HepG2 (cell line): Measurements from ENCODE around the gene TOR4A. TPM values are rescaled to one million over a fixed set of nuclear protein-coding genes. Genes with fewer than 3 reads are reported as not detected.
A peak's percentile ranks its signal among the peaks of the same experiment; 100 is the strongest.

ENCODE experiments used
- AGO1 ChIP-seq: fragments of 200-400 bp; formaldehyde crosslinking; IDR thresholded peaks from 2 replicates; pipeline ENCODE4 v1.6.1; 2017; ENCODE audit warnings: mild to moderate bottlenecking, low read depth, low read length, moderate library complexity; ENCODE audit not compliant: poor library complexity, severe bottlenecking
- BCL6 ChIP-seq: IDR thresholded peaks from 2 replicates; pipeline ENCODE4 v1.6.1; 2016; ENCODE audit warnings: missing genetic modification reagents, missing compliant biosample characterization
- DBP ChIP-seq: sonication (generic); formaldehyde crosslinking; IDR thresholded peaks from 2 replicates; pipeline ENCODE4 v1.4.0; 2020; ENCODE audit warnings: missing genetic modification reagents; ENCODE audit errors: not compliant biosample characterization
- HMGXB4 ChIP-seq, 2 experiments: sonication (generic) in 1 of 2; formaldehyde crosslinking in 1 of 2; IDR thresholded peaks; 2 replicates each; pipeline versions ENCODE4 v1.4.0 to v1.6.1; 2018 to 2020; ENCODE audit warnings: missing genetic modification reagents in 2 of 2, borderline replicate concordance in 1 of 2, low read depth in 1 of 2, mild to moderate bottlenecking in 1 of 2, missing biosample characterization in 1 of 2
- KDM2A ChIP-seq: sonication (generic); formaldehyde crosslinking; IDR thresholded peaks from 2 replicates; pipeline ENCODE4 v1.4.0; 2020; ENCODE audit warnings: low read depth, missing genetic modification reagents, borderline replicate concordance
- MIXL1 ChIP-seq: IDR thresholded peaks from 2 replicates; pipeline ENCODE4 v1.6.1; 2016
- NCOA1 ChIP-seq: sonication (generic); formaldehyde crosslinking; IDR thresholded peaks from 2 replicates; pipeline ENCODE4 v1.9.0; 2021; ENCODE audit warnings: missing genetic modification reagents
- RARA ChIP-seq: IDR thresholded peaks from 2 replicates; pipeline ENCODE4 v1.6.1; 2016; ENCODE audit warnings: missing genetic modification reagents, missing compliant biosample characterization
- RBFOX2 ChIP-seq: fragments of 200-400 bp; formaldehyde crosslinking; IDR thresholded peaks from 2 replicates; pipeline ENCODE4 v1.6.1; 2017; ENCODE audit warnings: low read depth, mild to moderate bottlenecking, low read length
- SMAD1 ChIP-seq: sonication (generic); formaldehyde crosslinking; IDR thresholded peaks from 2 replicates; pipeline ENCODE4 v1.4.0; 2020; ENCODE audit warnings: missing genetic modification reagents, low read depth, mild to moderate bottlenecking, borderline replicate concordance
- TRIM22 ChIP-seq: fragments of 450-650 bp; IDR thresholded peaks from 2 replicates; pipeline ENCODE4 v1.6.1; 2017
- ZFYVE20 ChIP-seq: sonication (generic); formaldehyde crosslinking; IDR thresholded peaks from 2 replicates; pipeline ENCODE4 v1.8.0; 2023; ENCODE audit warnings: low read depth, mild to moderate bottlenecking, moderate library complexity, missing genetic modification reagents, borderline replicate concordance
- ZIK1 ChIP-seq: sonication (generic); formaldehyde crosslinking; IDR thresholded peaks from 2 replicates; pipeline ENCODE4 v1.5.0; 2020; ENCODE audit warnings: mild to moderate bottlenecking, low read depth, missing genetic modification reagents, borderline replicate concordance
- ZMAT3 ChIP-seq: sonication (generic); formaldehyde crosslinking; conservative IDR thresholded peaks from 2 replicates; pipeline ENCODE4 v1.7.0; 2021; ENCODE audit warnings: missing genetic modification reagents
- ZNF225 ChIP-seq: sonication (generic); formaldehyde crosslinking; IDR thresholded peaks from 2 replicates; pipeline ENCODE4 v1.4.0; 2020; ENCODE audit warnings: mild to moderate bottlenecking, missing genetic modification reagents
- ZNF292 ChIP-seq: sonication (generic); formaldehyde crosslinking; IDR thresholded peaks from 2 replicates; pipeline ENCODE4 v1.8.1; 2022; ENCODE audit warnings: mild to moderate bottlenecking, low read depth, missing genetic modification reagents, borderline replicate concordance
- ZNF609 ChIP-seq: sonication (generic); formaldehyde crosslinking; IDR thresholded peaks from 2 replicates; pipeline ENCODE4 v1.4.0; 2020; ENCODE audit warnings: mild to moderate bottlenecking, missing genetic modification reagents, borderline replicate concordance
- polyA plus RNA-seq, 8 experiments: library from polyadenylated mRNA; depleted of rRNA in 3 of 8; stranded (reverse) in 7 of 8; unstranded in 1 of 8; fragments of >200 nt; fragmentation: Illumina TruSeq in 4 of 8; extraction: Trizol in 4 of 8; gene quantifications; 2 replicates each; pipeline versions ENCODE4 v1.2.1 to v1.2.3, GENCODE V29; 2011 to 2016; ENCODE audit warnings: low read depth in 4 of 8, missing spikeins in 1 of 8, mixed read lengths in 1 of 8; ENCODE audit not compliant: insufficient read depth in 1 of 8
- total RNA-seq, 5 experiments: library from RNA; depleted of rRNA; stranded (reverse); fragments of >200 nt; fragmentation: Illumina TruSeq; extraction: Trizol; gene quantifications; 2 replicates each; pipeline ENCODE4 v1.2.3, GENCODE V29; 2016; ENCODE audit warnings: low read depth in 1 of 5
- TF ChIP-seq, protein P1 (sequence below): sonication (generic); formaldehyde crosslinking; IDR thresholded peaks from 2 replicates; pipeline ENCODE4 v1.5.1; 2020; ENCODE audit warnings: missing genetic modification reagents, mild to moderate bottlenecking, borderline replicate concordance

TOR4A gene
- total and polyA plus RNA-seq, 2 of the 13 experiments (the other 11 are each of a cell fraction or from before 2014, with no cell fraction given), result 11.1 to 14.2 TPM

- no peak for TF ChIP-seq ZFYVE20
- peak; percentile 68 for TF ChIP-seq KDM2A (CRISPR knock-in tag)
- peak; percentile 78; the same call in 1 of the 2 replicates for TF ChIP-seq ZMAT3 (CRISPR knock-in tag)
- no peak for TF ChIP-seq ZNF225 (CRISPR knock-in tag)
- peak; percentile 45; the same call in 1 of the 2 replicates for TF ChIP-seq RARA (CRISPR knock-in tag)
- 0 out of 2 replicates have a peak, but pooled peaks have one; percentile 23 for TF ChIP-seq MIXL1 (CRISPR knock-in tag)
- no peak for TF ChIP-seq ZNF609 (CRISPR knock-in tag)
- no peak for TF ChIP-seq BCL6 (CRISPR knock-in tag)
- TF ChIP-seq ZNF292, result no peak
- no peak for TF ChIP-seq RBFOX2
- no peak for TF ChIP-seq ZIK1 (CRISPR knock-in tag)
- TF ChIP-seq SMAD1, result no peak
- TF ChIP-seq TRIM22, result no peak
- TF ChIP-seq, protein P1, sequence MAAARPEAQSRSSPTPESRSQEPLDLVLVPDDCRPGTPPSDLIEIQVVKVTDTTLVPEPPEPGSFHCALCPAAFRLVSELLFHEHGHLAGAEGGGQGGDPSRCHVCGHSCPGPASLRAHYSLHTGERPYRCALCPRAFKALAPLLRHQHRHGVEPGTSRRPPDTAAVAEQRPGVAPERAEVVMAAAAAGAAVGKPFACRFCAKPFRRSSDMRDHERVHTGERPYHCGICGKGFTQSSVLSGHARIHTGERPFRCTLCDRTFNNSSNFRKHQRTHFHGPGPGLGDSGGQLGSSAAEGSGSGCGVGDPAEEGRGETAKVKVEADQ (CRISPR knock-in tag), result peak; percentile 59; the same call in 1 of the 2 replicates
- 0 out of 2 replicates have a peak, but pooled peaks have one; percentile 23 for TF ChIP-seq NCOA1 (CRISPR knock-in tag)
- TF ChIP-seq HMGXB4 (CRISPR knock-in tag; IDR thresholded peaks at IDR 0.05; ENCODE audit: borderline replicate concordance in 1 of 2, low read depth in 1 of 2), result peak; percentile 31 to 76; a peak in 3 of 4 replicates
- TF ChIP-seq DBP (CRISPR knock-in tag), result peak; percentile 43
- no peak for TF ChIP-seq AGO1
Measured at GRCh38 chr9:137235424-137236237, 41.9 kb upstream of the TOR4A start (continued).
